ENCODE data around the gene PACSIN2.
"Not testable (repeated sequence)": the region's sequence is repeated elsewhere in the genome, so short reads cannot be mapped to it uniquely, and the experiment has no call there.

The PACSIN2 gene

DNA sequence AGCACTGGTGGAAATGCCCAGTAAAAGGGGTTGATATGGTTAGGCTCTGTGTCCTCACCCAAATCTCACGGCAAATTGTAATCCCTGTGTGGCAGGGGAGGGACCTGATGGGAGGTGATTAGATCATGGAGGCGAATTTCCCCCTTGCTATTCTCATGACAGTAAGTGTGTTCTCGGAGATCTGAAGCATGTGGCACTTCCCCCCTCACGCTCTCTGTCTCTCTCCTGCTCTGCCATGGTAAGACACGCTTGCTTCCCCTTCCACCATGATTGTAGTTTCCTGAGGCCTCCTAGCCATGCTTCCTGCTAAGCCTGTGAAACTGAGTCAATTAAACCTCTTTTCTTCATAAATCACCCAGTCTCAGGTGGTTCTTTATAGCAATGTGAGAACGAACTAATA lies 37.4 kb downstream of the PACSIN2 start:
- Histone ChIP-seq H3K27me3 (ENCODE audit: insufficient read depth, low read length) (no peaks in the 10 kb centered on the region), H3K9me3 (ENCODE audit: low read length) (no peaks in the 10 kb centered on the region), H3K4me3 (ENCODE audit: low read length) (no peak overlapping the region), H3K4me1 (ENCODE audit: insufficient read depth, low read length) (peaks cover 5% of the 10 kb centered on the region), H2AFZ (ENCODE audit: low read depth, low read length) (no peak overlapping the region), H3K36me3 (ENCODE audit: insufficient read depth, low read length) (no peaks in the 10 kb centered on the region)

DNA sequence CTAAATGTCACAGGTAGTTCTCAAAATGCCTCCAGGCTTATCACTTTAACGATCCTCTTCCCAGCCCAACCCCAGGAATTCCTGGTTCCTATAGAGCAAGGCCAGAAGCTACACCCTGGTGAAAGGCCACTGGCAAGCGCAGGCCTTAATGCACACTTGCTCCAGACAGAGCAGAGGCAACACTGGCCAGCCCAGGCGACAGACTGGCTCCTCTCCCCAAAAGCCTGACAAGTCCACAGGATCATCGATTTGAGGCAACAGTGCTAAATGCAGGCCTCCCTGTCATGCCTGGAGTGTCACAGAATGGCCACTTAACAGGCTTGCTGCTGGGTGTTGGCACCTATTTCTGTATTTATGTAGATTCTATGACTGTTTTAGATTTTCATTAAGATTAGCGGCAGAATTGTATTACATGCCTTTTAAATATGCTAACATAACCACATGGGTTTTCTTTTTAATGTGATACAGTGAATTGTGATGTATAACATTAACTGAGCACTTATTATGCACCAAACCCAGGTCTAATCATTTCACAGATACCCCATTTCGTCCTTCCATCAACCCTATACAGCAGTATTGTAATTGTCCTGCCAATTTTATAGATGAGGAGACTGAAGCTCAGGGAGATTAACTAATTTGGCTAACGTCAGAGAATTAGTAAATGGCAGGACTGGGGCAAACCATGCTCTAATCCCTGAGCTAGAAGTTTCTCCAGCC lies 38.6 kb downstream of the PACSIN2 start:
- Histone ChIP-seq H3K4me1 (ENCODE audit: insufficient read depth, low read length) (peaks cover 5% of the 10 kb centered on the region), H2AFZ (ENCODE audit: low read depth, low read length) (no peak overlapping the region), H3K27me3 (ENCODE audit: insufficient read depth, low read length) (no peaks in the 10 kb centered on the region), H3K36me3 (ENCODE audit: insufficient read depth, low read length) (no peaks in the 10 kb centered on the region), H3K4me3 (ENCODE audit: low read length) (no peak overlapping the region), H3K9me3 (ENCODE audit: low read length) (no peaks in the 10 kb centered on the region)

DNA sequence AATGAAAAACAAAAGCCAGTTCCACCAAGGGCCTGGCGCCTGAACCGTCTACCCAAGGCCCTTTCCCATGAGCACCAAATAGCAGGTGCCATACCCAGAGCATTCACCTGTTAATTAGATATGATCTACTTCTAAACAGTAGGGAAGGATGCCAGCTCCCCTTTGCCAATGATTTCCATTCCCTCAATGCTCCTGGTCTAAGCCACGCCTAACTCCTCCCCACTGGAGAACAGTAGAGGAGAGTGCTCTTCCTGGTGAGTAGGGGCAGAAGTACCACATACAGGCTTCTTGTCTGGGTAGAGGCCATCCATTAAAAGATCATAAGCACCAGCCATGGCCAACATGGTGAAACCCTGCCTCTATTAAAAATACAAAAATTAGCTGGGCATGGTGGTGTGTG lies 40.7 kb downstream of the PACSIN2 start:
- Histone ChIP-seq H3K4me3 (ENCODE audit: low read length) (no peak overlapping the region), H3K27me3 (ENCODE audit: insufficient read depth, low read length) (no peaks in the 10 kb centered on the region), H3K4me1 (ENCODE audit: insufficient read depth, low read length) (peaks cover 5% of the 10 kb centered on the region), H2AFZ (ENCODE audit: low read depth, low read length) (no peak overlapping the region), H3K36me3 (ENCODE audit: insufficient read depth, low read length) (no peaks in the 10 kb centered on the region), H3K9me3 (ENCODE audit: low read length) (peaks cover 5% of the 10 kb centered on the region)

DNA sequence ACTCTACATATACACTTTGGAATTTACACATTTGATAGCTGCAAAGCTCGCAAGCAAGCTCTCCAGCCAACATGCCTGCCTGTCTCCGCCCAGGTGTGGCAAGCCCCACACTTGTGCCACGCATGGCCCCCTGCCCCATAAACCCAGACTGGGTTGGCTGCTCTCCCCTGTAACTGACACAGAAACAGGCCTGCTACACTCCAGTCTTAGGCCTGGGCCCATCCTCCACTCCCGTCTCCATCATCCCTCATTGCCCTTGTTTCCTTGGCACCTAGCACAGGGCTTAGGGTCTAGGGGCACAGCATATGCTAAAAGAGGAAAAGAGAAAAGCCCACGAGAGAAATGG lies 41.4 kb downstream of the PACSIN2 start:
- H3K9me3 ChIP-seq (ENCODE audit: low read length), result peaks cover 7% of the 10 kb centered on the region
- no peak overlapping the region for H3K4me3 ChIP-seq (ENCODE audit: low read length)
- H2AFZ ChIP-seq (ENCODE audit: low read depth, low read length), result no peak overlapping the region
- no peaks in the 10 kb centered on the region for H3K4me1 ChIP-seq (ENCODE audit: insufficient read depth, low read length)
- no peaks in the 10 kb centered on the region for H3K27me3 ChIP-seq (ENCODE audit: insufficient read depth, low read length)
- no peaks in the 10 kb centered on the region for H3K36me3 ChIP-seq (ENCODE audit: insufficient read depth, low read length)

DNA sequence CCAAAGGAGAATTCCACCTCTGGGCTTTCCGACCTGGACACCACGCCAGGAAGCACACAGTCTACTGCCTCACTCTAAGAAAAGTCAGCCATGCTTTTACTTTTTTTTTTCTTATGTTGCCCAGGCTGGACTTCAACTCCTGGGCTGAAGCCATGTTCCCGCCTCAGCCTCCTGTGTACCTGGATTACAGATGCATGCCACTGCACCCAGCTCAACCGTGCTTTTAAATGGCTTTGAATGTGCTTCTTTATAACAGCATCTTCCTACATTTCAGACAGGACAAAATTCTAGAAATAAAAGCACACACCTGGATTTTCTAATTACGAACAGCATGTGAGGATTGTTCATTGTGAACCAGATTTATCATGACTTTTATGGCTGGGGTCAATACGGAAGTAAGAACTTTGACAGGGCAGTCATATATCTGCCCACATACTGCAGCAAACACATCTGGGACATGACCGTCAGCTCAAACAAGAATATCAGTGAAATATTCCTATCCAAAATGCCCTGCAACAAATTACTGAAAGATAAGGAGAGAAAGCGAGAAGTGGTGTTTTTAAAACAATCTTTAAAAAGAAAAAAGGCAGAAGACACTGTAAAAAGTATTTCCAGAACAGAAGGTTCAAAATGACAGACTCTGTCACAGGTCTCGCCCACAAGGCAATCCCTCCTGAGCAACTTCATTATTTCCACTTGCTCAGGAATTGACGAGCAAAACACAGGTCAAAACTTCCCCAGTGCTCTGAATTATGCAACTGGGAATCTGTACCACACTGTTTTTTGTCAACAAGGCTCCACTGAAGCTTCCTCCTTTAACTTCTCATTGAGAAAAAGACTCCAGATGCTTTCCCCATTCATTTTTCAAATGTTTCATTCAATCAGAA lies 42.1 kb downstream of the PACSIN2 start:
- Histone ChIP-seq H3K27me3 (ENCODE audit: insufficient read depth, low read length) (no peaks in the 10 kb centered on the region), H2AFZ (ENCODE audit: low read depth, low read length) (no peak overlapping the region), H3K9me3 (ENCODE audit: low read length) (peaks cover 10% of the 10 kb centered on the region), H3K4me3 (ENCODE audit: low read length) (no peak overlapping the region), H3K4me1 (ENCODE audit: insufficient read depth, low read length) (no peaks in the 10 kb centered on the region), H3K36me3 (ENCODE audit: insufficient read depth, low read length) (peaks cover 3% of the 10 kb centered on the region)

DNA sequence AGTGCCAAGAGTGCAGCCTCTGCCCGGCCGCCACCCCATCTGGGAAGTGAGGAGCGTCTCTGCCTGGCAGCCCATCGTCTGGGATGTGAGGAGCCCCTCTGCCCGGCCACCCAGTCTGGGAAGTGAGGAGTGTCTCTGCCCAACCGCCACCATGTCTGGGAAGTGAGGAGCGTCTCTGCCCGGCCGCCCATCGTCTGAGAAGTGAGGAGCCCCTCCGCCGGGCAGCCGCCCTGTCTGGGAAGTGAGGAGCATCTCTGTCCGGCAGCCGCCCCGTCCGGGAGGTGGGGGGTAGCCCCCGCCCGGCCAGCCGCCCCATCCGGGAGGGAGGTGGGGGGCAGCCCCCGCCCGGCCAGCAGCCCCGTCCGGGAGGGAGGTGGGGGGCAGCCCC lies 43.5 kb downstream of the PACSIN2 start:
- not testable (repeated sequence) for H2AFZ ChIP-seq (ENCODE audit: low read depth, low read length); H3K4me1 ChIP-seq (ENCODE audit: insufficient read depth, low read length); H3K4me3 ChIP-seq (ENCODE audit: low read length); H3K36me3 ChIP-seq (ENCODE audit: insufficient read depth, low read length); H3K27me3 ChIP-seq (ENCODE audit: insufficient read depth, low read length)
- H3K9me3 ChIP-seq (ENCODE audit: low read length), result peaks cover 13% of the 10 kb centered on the region

DNA sequence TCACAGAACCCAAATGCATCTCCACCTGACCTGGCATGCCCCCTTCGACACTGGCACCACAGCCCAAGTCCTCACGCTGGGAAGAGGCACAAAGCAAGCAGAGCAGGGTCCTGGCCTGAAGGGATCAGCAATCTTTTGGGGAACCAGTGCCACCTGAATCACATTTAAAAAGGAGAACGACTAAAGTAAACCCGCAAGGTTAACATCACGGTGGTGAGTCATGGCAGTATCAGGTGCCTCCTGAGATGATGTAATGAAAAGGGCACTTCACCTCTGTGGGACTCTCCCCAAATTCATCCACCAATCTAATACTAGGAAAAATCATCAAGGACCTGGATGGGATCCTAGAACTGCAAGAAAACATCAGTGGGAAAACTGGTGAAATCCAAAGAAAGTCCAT lies 44.9 kb downstream of the PACSIN2 start:
- peaks cover 6% of the 10 kb centered on the region for H3K4me1 ChIP-seq (ENCODE audit: insufficient read depth, low read length)
- peaks cover 13% of the 10 kb centered on the region for H3K9me3 ChIP-seq (ENCODE audit: low read length)
- no peak overlapping the region for H3K4me3 ChIP-seq (ENCODE audit: low read length)
- no peaks in the 10 kb centered on the region for H3K27me3 ChIP-seq (ENCODE audit: insufficient read depth, low read length)
- H2AFZ ChIP-seq (ENCODE audit: low read depth, low read length), result no peak overlapping the region
- H3K36me3 ChIP-seq (ENCODE audit: insufficient read depth, low read length), result peaks cover 3% of the 10 kb centered on the region

DNA sequence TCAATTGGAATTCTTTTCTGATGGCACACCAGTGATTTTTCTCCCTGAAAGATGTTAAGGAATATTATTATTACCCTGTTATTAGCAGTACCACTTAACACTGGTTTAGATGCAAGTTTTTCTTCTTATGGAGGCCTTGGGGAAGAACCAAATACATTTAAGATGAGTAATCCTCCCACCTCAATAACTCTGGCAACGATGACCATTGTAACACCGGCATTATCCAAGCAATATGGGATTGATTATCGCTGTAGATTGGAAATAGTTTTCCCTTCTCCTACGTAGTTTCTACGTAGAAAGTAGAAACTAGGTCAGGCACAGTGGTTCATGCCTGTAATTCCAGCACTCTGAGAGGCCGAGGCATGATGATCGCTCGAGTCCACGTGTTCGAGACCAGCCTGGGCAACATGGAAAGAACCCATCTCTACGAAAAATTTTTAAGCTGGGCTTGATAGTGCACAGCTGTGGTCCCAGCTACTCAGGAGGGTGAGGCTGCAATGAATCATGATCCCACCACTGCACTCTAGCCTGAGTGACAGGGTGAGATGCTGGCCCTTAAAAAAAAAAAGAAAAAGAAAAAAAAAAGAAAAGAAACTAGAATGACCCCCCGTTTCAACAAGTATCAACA lies 45.5 kb downstream of the PACSIN2 start:
- Histone ChIP-seq H3K4me1 (ENCODE audit: insufficient read depth, low read length) (peaks cover 10% of the 10 kb centered on the region), H3K36me3 (ENCODE audit: insufficient read depth, low read length) (peaks cover 3% of the 10 kb centered on the region), H3K4me3 (ENCODE audit: low read length) (no peak overlapping the region), H2AFZ (ENCODE audit: low read depth, low read length) (no peak overlapping the region), H3K9me3 (ENCODE audit: low read length) (peaks cover 13% of the 10 kb centered on the region), H3K27me3 (ENCODE audit: insufficient read depth, low read length) (no peaks in the 10 kb centered on the region)

DNA sequence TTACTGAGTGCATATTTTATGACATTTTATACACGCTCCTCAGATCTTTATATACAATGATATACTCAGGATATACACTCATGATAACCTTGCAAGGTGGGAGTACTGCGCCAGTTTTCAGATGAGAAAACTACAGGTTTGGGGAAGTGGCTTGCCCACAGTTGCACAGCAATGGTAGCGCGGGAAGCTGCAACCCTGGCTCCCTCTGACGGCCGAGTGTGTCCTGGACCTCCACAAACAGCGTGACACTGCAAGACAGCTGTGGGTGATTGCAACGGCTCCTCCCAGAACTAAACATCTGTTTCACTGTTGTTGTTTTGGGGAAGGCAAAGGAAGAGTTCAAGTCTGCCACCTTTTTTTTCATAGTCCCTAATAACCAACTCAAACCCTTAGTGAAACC lies 47.0 kb downstream of the PACSIN2 start:
- Histone ChIP-seq H3K9me3 (ENCODE audit: low read length) (peaks cover 13% of the 10 kb centered on the region), H3K4me1 (ENCODE audit: insufficient read depth, low read length) (peaks cover 10% of the 10 kb centered on the region), H3K36me3 (ENCODE audit: insufficient read depth, low read length) (peaks cover 3% of the 10 kb centered on the region), H3K27me3 (ENCODE audit: insufficient read depth, low read length) (no peaks in the 10 kb centered on the region), H2AFZ (ENCODE audit: low read depth, low read length) (no peak overlapping the region), H3K4me3 (ENCODE audit: low read length) (no peak overlapping the region)

DNA sequence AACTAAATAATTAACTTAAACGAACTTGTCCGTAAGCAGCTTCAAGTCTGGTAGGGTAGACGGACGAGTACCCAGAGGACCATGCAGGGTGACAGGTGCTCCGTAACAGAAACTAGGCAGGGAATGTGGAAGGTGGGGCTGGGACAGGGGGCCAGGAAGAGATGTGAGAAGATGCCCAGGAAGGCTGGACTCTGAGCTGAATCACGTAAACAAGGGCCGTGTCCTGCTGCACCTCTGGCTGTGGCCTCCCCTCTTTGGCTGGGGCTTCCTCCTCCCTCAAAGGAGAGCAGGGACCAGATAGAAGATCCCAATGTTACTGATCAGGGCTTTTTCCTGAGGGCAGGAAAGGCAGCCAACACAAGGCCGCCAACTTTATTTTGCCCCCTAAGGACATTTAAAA lies 47.9 kb downstream of the PACSIN2 start:
- peaks cover 3% of the 10 kb centered on the region for H3K36me3 ChIP-seq (ENCODE audit: insufficient read depth, low read length)
- H3K4me3 ChIP-seq (ENCODE audit: low read length), result no peak overlapping the region
- H3K27me3 ChIP-seq (ENCODE audit: insufficient read depth, low read length), result no peaks in the 10 kb centered on the region
- peaks cover 13% of the 10 kb centered on the region for H3K9me3 ChIP-seq (ENCODE audit: low read length)
- H3K4me1 ChIP-seq (ENCODE audit: insufficient read depth, low read length), result peaks cover 10% of the 10 kb centered on the region
- H2AFZ ChIP-seq (ENCODE audit: low read depth, low read length), result no peak overlapping the region

DNA sequence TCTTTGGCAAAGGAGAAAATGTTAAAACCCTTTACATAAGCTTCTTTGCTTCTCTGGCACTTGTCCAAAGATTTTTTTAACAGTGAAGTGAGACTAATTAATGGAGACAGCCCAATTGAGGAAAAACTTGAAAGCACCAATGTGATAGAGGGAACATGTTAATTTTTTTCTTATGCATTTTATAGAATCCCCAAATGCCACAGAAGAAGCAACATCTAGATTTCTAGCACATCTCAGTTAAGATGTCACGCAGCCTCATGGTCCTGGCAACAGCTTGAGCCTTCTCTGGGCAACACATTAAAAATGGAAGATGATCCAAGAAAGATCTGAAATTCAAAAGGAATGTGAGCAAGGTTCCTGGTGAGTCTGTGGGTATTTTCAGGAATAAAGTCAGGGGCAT lies 48.5 kb downstream of the PACSIN2 start:
- no peak overlapping the region for H2AFZ ChIP-seq (ENCODE audit: low read depth, low read length)
- H3K9me3 ChIP-seq (ENCODE audit: low read length), result peaks cover 13% of the 10 kb centered on the region
- H3K4me3 ChIP-seq (ENCODE audit: low read length), result no peak overlapping the region
- H3K36me3 ChIP-seq (ENCODE audit: insufficient read depth, low read length), result peaks cover 3% of the 10 kb centered on the region
- H3K4me1 ChIP-seq (ENCODE audit: insufficient read depth, low read length), result peaks cover 12% of the 10 kb centered on the region
- H3K27me3 ChIP-seq (ENCODE audit: insufficient read depth, low read length), result no peaks in the 10 kb centered on the region

DNA sequence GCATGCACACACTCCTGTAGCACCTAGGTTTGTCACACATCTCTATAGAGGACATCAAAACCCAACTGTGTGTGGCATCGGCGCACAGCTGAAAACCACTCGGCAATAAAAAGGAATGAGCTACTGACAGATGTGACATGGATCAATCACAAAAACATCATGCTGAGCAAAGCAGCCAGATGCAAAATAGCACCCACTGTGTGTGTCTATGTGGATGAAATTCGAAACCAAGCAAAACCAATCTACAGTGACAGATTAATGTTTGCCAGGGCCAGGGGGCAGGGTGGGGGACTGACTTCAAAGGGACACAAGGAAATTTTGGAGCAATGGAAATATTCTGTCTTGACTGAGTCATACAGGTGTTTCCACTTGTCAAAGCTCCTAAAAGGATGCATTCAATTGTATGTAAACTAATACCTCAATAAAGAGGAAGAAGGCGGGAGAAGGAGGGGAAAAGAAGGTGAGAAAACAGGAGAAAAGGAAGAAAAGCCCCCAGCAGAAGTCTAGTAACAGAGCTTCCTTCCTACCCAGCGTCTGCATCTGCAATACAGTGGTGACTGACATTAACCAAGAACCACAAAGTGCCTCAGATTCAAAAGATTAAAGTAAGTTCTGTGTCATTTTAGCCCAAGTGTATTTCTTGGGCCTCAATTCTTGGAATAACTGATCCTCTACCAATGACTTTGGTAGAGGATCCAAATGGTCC lies 49.8 kb downstream of the PACSIN2 start:
- no peak overlapping the region for H2AFZ ChIP-seq (ENCODE audit: low read depth, low read length)
- no peak overlapping the region for H3K4me3 ChIP-seq (ENCODE audit: low read length)
- no peaks in the 10 kb centered on the region for H3K27me3 ChIP-seq (ENCODE audit: insufficient read depth, low read length)
- peaks cover 10% of the 10 kb centered on the region for H3K9me3 ChIP-seq (ENCODE audit: low read length)
- H3K4me1 ChIP-seq (ENCODE audit: insufficient read depth, low read length), result peaks cover 24% of the 10 kb centered on the region
- peaks cover 3% of the 10 kb centered on the region for H3K36me3 ChIP-seq (ENCODE audit: insufficient read depth, low read length)

DNA sequence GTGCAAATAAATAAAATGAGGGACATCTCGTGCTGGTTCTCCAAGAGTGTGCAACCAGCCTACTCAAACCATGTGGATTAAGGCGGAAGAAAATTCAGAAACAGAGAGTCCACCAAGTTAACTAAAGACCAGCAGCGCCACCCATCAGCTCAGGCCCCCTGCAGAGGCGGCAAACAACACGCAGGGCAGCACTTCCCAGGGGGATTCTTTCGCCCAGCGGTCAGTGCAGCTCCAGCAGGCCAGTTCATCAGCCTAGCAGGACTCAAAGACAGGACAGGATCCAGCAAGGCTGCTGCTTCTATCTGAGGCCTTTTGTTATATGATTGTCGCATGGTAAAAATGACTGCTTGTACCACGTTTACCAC lies 51.7 kb downstream of the PACSIN2 start:
- Histone ChIP-seq H3K36me3 (ENCODE audit: insufficient read depth, low read length) (peaks cover 1% of the 10 kb centered on the region), H3K27me3 (ENCODE audit: insufficient read depth, low read length) (no peaks in the 10 kb centered on the region), H3K4me1 (ENCODE audit: insufficient read depth, low read length) (peaks cover 43% of the 10 kb centered on the region), H3K4me3 (ENCODE audit: low read length) (no peak overlapping the region), H2AFZ (ENCODE audit: low read depth, low read length) (no peak overlapping the region), H3K9me3 (ENCODE audit: low read length) (peaks cover 4% of the 10 kb centered on the region)

Data from neuron (in vitro differentiated cells).